Endothelial cell (in vitro differentiated cells): Measurements from ENCODE around the gene RAPSN. TPM values are rescaled to one million over a fixed set of nuclear protein-coding genes. Genes with fewer than 3 reads are reported as not detected.

ENCODE experiments used
- DNase-seq: peaks from one replicate; pipeline ENCODE4 v3.0.0; 2021; ENCODE audit warnings: low spot score
- H3K27ac Mint-ChIP-seq: one replicate; pipeline ENCODE4 v1.8.0; 2021; ENCODE audit warnings: mixed read lengths, inconsistent platforms; ENCODE audit not compliant: unreplicated experiment
- H3K27me3 Mint-ChIP-seq: one replicate; pipeline ENCODE4 v1.8.0; 2021; ENCODE audit warnings: mild to moderate bottlenecking, moderate library complexity, mixed read lengths, inconsistent platforms; ENCODE audit not compliant: unreplicated experiment
- H3K36me3 Mint-ChIP-seq: one replicate; pipeline ENCODE4 v1.8.0; 2021; ENCODE audit warnings: mild to moderate bottlenecking, low read depth, mixed read lengths, inconsistent platforms; ENCODE audit not compliant: unreplicated experiment
- H3K4me1 Mint-ChIP-seq: one replicate; pipeline ENCODE4 v1.8.0; 2021; ENCODE audit warnings: mild to moderate bottlenecking, mixed read lengths, inconsistent platforms; ENCODE audit not compliant: unreplicated experiment
- H3K4me3 Mint-ChIP-seq: one replicate; pipeline ENCODE4 v1.8.0; 2021; ENCODE audit warnings: mild to moderate bottlenecking, mixed read lengths, inconsistent platforms; ENCODE audit not compliant: unreplicated experiment
- H3K9me3 Mint-ChIP-seq: one replicate; pipeline ENCODE4 v1.8.0; 2021; ENCODE audit warnings: mixed read lengths, inconsistent platforms; ENCODE audit not compliant: unreplicated experiment
- total RNA-seq: library from RNA; stranded (reverse); fragmentation: NEBNext Ultra II Directional; extraction: Animal tissue kit (Norgen Biotek cat#: 25700); gene quantifications from one replicate; pipeline ENCODE4 v1.2.1, GENCODE V29; 2021; ENCODE audit not compliant: unreplicated experiment
- TF ChIP-seq, protein P1 (sequence below): fragments of 200-600 bp; sonication (generic); IDR thresholded peaks from one replicate; pipeline ENCODE4 v1.5.0; 2021; ENCODE audit warnings: antibody characterized with exemption; ENCODE audit not compliant: unreplicated experiment

Gene RAPSN
- total RNA-seq, 1 donor from 2014 or later, result 0.95 TPM

DNA sequence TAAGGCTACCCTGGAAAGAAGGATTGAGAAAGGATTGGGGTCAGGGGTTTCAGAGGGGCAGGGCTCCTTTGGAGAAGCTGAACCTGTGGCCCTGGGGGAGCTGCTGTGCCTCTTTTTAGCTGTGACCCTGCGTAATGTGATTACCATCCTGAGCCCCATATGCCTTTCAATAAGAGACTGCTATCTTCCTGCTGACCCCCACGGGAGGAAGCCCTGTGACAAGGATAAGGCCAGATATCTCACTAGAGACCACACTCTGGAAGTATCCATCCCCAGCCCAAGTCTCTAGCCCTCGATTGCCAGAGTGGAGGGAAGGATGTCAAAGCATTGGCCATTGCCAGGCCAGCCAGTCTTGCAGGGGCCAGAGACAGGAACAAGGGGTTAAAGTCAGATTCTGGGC lies 45.4 kb downstream of the RAPSN start:
- no peak overlapping the region for H3K27ac Mint-ChIP-seq
- no peak for DNase-seq
- H3K9me3 Mint-ChIP-seq, result no peaks in the 10 kb centered on the region
- H3K4me3 Mint-ChIP-seq, result no peak overlapping the region
- TF ChIP-seq, protein P1, sequence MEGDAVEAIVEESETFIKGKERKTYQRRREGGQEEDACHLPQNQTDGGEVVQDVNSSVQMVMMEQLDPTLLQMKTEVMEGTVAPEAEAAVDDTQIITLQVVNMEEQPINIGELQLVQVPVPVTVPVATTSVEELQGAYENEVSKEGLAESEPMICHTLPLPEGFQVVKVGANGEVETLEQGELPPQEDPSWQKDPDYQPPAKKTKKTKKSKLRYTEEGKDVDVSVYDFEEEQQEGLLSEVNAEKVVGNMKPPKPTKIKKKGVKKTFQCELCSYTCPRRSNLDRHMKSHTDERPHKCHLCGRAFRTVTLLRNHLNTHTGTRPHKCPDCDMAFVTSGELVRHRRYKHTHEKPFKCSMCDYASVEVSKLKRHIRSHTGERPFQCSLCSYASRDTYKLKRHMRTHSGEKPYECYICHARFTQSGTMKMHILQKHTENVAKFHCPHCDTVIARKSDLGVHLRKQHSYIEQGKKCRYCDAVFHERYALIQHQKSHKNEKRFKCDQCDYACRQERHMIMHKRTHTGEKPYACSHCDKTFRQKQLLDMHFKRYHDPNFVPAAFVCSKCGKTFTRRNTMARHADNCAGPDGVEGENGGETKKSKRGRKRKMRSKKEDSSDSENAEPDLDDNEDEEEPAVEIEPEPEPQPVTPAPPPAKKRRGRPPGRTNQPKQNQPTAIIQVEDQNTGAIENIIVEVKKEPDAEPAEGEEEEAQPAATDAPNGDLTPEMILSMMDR, result no peak
- H3K4me1 Mint-ChIP-seq, result peaks cover 15% of the 10 kb centered on the region
- no peaks in the 10 kb centered on the region for H3K36me3 Mint-ChIP-seq
- peaks cover 5% of the 10 kb centered on the region for H3K27me3 Mint-ChIP-seq

DNA sequence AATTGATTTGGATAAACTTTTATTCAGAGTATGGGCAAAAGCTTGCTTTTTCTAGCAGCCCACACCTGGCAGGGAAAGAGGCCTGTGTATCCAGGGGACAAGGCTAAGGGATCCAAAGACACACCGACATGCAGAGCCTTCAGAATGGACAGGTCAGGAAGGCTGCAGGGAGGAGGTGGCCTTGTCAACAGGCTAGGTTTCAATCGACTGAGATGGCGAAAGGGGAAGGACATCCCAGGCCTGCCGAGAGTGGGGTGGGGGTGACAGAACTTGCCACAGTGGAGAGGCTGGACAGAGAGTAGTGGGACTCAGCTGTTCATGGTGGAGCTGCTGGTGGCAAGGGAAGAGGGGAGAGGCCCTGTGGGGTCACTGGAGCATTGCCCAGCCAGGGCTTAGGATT lies 45.8 kb downstream of the RAPSN start:
- H3K27ac Mint-ChIP-seq, result no peak overlapping the region
- H3K9me3 Mint-ChIP-seq, result no peaks in the 10 kb centered on the region
- no peak for DNase-seq
- H3K4me1 Mint-ChIP-seq, result peaks cover 16% of the 10 kb centered on the region
- TF ChIP-seq, protein P1, result no peak
- H3K36me3 Mint-ChIP-seq, result no peaks in the 10 kb centered on the region
- H3K27me3 Mint-ChIP-seq, result peaks cover 5% of the 10 kb centered on the region
- no peak overlapping the region for H3K4me3 Mint-ChIP-seq

GRCh38 chr11:47400768-47401279 lies 48.1 kb downstream of the RAPSN start:
- no peak overlapping the region for H3K27ac Mint-ChIP-seq
- peaks cover 14% of the 10 kb centered on the region for H3K4me1 Mint-ChIP-seq
- peak overlapping the region; percentile 79 for H3K4me3 Mint-ChIP-seq
- peaks cover 2% of the 10 kb centered on the region for H3K27me3 Mint-ChIP-seq
- no peaks in the 10 kb centered on the region for H3K36me3 Mint-ChIP-seq
- DNase-seq, result no peak
- TF ChIP-seq, protein P1, result no peak
- no peaks in the 10 kb centered on the region for H3K9me3 Mint-ChIP-seq

DNA sequence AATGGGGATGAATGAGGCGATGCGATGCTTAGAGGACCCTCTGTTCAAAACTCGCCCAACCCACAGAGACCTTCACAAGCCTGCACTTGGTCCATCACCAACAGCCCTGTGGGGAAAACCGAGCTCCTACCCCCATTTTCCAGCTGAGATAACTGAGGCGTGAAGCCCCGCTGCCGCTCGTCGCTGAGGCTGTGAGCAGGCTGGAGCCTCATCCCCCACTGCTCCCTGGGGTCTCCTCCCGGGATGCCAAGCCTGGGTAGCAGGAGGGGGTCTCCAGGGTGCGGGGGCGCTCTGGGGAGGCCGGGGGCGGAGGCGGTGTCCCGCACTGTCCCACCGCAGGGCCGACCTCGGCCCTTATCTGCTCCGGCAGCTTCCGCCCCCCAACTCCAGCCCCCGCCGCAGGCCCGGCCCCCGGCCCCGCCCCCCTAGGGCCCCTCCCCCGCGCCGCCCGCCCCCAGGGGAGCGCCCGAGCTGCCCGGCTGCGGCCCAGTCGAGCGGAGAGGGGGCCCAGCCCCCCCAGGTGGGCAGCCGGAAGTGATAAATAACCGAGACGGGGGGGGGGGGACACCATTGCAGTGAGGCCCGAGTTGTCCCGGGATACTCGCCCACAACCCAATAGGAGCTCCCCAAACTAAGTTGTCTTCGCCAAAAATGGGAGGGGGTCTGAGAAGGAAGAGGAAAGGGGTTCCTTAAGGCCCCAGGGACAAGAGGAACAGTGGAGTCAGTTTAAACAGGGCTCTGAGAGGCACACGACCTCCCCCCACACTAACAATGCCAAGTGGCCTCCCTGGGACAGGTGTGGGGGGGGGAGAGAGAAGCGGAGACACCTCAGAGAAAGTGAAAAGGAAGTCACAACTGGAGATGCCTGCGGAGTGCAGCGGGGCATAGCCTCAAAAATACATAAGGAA lies 48.8 kb downstream of the RAPSN start:
- TF ChIP-seq, protein P1, result no peak
- Mint-ChIP-seq H3K4me3 (peak overlapping the region; percentile 80), H3K27ac (no peak overlapping the region), H3K9me3 (no peaks in the 10 kb centered on the region), H3K4me1 (peaks cover 20% of the 10 kb centered on the region), H3K36me3 (no peaks in the 10 kb centered on the region), H3K27me3 (peaks cover 2% of the 10 kb centered on the region)
- DNase-seq, result no peak

- no peak overlapping the region for H3K4me3 Mint-ChIP-seq
- DNase-seq, result no peak
- H3K27ac Mint-ChIP-seq, result no peak overlapping the region
- TF ChIP-seq, protein P1, result no peak
- H3K36me3 Mint-ChIP-seq, result no peaks in the 10 kb centered on the region
- peaks cover 4% of the 10 kb centered on the region for H3K27me3 Mint-ChIP-seq
- H3K4me1 Mint-ChIP-seq, result peaks cover 29% of the 10 kb centered on the region
- no peaks in the 10 kb centered on the region for H3K9me3 Mint-ChIP-seq
These were observed 50.4 kb downstream of the RAPSN start for GRCh38 chr11:47398551-47398950.
